Colon (tissue), 2 donors: ENCODE measurements around the gene USH1C.

Source experiments
- FAIRE-seq: peaks from 2 replicates; lab custom pipeline; 2012; peaks lifted over from hg19 to GRCh38; lab: Jason Lieb, UNC
- donor health status: control.
- donor health status: control.

The USH1C gene

GRCh38 chr11:17570034-17570433 lies 25.8 kb upstream of the USH1C start:
- FAIRE-seq = no peak

DNA sequence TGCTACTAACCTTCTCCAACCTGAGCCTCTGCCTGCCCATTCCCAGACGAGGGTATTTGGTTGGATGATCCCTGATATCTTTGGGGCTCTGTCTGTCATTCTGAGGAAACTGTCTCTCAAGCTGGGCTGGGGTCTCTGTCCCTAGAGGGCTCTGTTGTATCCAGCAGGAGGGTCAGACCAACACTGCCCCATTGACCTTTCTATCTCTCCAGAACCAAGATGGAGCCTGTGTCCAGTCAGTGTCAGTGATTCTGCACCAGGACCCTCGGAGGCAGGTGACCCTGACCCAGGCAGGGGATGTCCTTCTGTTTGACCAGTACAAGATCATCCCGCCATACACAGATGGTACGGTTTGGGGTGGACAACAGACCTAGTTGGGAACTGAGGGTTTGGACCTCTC lies 24.7 kb upstream of the USH1C start:
- FAIRE-seq = no peak

GRCh38 chr11:17564687-17565042 lies 20.4 kb upstream of the USH1C start:
- FAIRE-seq = no peak

GRCh38 chr11:17563961-17564686 lies 19.9 kb upstream of the USH1C start:
- no peak for FAIRE-seq

GRCh38 chr11:17563231-17563646 lies 19.0 kb upstream of the USH1C start:
- no peak for FAIRE-seq

DNA sequence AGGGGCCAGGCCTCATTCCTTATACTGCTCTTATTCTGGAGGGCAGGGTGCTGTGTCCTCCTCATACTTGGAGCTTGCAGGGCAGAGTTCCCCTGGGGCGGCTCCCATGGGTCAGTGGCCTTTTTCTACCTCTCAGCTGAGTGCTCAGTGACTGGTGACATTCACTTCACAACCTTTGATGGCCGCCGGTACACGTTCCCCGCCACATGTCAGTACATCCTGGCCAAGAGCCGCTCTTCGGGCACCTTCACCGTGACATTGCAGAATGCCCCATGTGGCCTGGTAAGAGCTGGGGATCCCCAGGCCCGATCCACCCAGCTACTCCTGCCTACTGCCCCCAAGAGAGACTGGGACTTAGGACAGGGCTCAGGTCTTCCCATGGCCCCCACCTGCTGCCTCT lies 17.3 kb upstream of the USH1C start:
- no peak for FAIRE-seq

DNA sequence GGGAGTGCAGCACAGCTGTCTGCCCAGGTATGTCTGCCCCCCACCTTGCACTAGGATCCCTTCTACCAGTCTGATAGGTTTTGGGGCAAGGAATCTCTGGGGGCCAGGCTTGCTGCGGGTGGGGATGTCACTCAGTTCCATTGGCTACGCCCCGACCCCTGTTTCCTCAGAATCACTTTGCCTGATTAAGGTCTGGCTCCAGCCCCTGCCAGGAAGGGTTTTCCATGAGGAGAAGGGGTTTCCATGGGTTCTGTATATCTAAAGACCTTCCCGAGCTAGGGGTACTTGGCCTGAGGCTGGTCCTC lies 16.8 kb upstream of the USH1C start:
- FAIRE-seq = no peak

DNA sequence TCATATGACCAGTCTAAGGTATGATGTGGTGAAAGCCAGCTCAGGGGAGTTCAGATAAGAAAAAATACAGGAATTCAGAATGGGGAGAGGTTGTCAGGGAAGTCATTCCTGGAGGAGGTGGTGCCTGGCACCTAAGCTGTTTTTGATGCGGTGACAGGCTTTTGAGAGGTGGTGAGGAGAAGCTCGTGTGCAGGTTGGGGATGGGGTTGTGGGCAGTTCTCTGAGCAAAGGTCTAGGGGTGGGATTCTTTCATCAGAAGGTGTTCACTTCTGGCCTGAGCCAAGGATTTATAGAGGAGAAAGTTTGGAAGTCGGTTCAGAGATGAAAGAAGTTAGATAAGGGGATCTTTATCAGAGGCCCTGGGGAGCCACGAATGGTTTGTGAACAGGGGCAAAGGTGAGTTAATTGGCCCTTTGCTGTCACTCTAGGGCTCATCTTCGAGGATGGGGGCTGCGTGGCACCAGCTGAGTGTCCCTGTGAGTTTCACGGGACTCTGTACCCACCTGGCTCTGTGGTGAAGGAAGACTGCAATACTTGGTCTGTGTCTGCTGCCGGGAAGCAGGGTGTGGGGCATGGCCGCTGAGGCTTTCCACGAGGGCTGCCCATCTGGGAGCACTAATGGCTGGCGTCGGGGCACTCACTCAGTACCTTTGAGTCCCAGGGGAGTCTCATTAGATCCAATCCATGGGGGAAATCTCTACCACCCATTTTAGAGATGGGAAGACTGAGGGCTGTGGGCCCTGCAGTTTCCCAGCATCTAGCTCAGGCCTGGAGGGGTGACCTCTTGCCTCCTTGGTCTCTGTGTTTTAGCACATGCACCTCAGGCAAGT lies 16.3 kb upstream of the USH1C start:
- FAIRE-seq = no peak

- FAIRE-seq = no peak
These were observed 15.3 kb upstream of the USH1C start for GRCh38 chr11:17559341-17560087.

- FAIRE-seq = no peak
These were observed 14.7 kb upstream of the USH1C start for GRCh38 chr11:17558916-17559315.

GRCh38 chr11:17558025-17558780 lies 14.0 kb upstream of the USH1C start:
- FAIRE-seq = no peak

DNA sequence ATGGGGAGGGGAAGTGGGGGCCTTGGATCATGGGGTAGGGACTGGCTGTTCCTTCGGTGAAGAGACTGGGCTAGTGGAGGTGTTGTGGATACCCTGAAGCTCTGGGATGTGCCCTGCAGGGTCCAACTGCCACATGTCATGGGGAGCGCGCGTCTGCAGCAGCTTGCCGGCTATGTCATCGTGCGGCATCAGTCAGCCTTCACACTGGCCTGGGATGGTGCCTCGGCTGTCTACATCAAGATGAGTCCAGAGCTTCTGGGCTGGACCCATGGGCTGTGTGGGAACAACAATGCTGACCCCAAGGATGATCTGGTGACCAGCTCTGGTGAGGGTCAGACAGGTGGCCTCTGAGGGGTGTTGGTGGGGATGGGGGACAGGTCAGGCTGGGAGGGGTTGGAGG lies 12.8 kb upstream of the USH1C start:
- no peak for FAIRE-seq

DNA sequence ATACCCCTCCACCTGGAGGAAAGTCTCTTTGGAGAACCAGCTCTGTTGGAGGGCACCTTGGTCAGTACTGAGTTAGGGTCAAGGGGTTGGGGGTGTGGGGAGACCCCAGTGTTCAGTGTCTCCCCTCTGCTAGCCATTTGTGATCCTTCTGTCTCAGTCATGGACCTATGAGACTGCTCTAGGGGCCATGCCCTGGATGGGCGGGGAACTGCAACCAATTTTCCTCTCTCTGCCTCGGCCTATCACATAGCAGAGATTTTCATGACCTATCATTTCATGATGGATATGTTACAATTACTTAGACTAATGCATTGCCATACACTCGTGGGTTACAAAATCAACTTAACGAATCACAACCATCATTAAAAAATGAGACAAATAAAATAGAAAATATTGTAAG lies 10.3 kb upstream of the USH1C start:
- no peak for FAIRE-seq

GRCh38 chr11:17553249-17553546 lies 9.0 kb upstream of the USH1C start:
- FAIRE-seq = no peak

DNA sequence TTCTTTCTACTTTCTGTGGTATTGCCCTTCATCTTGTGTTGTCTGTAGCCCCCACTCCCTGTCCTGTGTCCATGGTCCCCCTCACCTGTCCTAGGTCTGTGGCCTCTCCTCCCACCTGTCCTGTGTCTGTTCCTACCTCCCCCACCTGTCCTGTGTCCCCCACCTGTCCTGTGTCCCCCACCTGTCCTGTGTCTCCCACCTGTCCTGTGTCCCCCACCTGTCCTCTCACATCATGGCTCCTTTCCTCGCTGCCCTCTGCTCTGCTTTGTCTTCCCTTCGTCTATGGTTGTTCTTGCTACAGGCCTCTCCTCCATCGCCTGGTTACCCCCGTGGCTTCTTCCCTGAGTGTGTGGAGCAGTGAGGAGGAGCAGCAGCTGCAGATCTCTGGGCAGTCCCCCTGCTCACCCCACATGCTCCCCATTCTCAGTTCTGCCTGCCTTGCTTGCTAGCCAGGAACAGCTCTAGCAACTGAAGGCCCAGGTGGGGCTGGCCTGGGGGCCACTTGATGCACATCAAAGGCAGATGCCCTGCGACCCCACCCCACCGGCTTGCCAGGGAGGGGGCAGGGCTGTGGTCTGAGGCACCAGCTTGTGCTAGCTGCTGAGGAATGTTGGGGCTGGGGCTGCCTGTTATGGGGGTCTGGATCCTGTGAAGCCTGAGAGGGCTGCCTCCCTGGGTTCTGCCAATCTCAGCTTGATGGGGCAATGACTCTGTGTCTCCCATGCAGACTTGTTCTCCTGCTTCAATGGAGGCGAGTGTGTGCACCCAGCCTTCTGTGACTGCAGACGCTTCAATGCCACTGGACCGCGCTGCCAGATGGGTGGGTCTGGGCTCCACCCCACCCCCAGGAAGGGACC lies 8.4 kb upstream of the USH1C start:
- FAIRE-seq = no peak

GRCh38 chr11:17552041-17552355 lies 7.8 kb upstream of the USH1C start:
- no peak for FAIRE-seq

DNA sequence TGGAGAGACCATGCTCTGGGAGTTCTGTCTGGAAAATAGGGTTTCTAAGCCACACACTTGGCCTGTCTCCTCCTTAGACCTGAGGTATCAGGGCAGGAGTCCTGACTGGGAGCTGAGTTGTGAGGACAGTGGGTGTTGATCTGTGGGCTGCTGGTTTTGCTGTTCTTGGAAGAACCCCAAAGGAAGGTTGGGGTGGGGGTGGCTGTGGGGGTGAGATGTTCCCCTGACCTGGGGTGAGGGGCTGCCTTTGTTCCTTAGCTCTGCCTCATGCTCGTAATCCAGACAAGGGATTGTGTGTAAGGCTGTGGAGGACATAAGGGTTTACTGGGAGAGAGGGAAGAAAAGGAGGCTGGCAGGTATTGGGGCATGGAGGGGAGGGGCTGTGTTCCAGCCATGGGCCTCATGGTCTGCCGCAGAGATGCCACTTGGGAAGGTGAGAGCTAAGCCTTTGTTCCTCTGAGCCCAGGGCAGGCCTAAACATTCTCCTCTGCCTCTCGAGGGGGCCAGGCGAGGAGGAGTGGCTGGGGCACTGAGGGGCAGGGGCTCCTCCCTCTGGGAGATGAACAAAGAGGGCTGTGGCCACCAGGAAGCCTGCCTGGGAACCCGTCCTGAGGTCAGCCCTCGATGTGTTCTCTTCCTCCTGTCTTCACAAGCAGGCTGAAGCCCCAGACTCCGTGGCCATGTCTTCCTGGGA lies 7.3 kb upstream of the USH1C start:
- FAIRE-seq = no peak

DNA sequence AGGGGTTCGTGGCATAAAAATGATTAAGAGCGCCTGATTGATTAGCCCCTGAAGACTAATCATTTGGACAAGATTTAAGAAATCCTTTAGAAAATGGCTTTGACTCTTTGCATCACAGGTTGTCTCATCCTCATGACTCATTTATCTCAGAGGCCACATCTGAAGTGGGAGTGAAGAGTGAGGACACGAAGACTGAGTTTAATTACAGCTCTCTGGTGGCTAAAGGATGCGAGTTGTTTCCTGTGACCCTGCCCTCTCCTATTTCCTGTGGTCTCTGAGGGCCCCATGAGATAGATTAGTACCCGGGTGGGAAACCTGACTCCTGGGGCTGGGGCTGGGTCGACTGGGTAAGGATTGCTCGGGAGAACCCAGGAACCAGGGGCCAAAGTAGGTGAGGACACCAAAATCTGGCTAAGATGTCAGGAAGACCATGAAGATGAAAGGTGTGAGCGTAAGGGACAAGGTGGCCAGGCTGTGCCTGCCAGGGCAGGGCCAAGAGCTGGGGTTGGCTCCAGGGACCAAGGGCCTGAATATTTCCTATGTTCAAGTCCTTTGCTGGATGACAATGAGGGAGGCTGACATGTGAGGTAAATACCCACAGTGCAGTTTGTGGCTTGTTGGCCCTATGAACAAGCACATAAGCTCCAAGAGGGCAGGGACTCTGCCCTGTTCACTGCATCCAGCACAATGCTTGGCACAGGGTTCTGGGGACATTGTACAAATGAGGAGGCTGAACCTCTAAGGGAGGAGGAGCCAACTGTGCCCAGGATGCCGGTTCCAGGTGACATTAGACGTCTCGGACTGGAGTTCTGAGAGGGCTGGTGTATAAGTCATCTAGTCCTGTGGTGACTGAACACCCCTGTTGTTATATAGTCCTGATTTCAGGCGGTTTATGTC lies 6.5 kb upstream of the USH1C start:
- no peak for FAIRE-seq

DNA sequence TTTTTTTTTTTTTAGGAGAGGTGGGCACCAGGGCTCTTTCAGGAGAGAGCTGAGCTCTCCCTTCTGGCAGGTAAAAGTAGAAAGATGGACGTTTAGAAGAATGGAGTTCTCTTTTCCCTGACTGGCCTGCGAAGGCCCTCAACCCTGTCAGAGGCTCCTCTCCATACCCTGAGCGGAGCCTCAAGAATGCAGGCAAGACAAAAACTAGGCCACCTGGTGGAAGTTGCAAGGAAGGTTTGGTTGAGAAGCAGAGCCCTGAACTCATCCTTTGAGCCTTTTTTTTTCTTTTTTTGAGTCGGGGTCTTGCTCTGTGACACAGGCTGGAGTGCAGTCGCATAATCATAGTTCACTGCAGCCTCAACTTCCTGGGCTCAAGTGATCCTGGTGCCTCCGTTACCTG lies 4.2 kb upstream of the USH1C start:
- no peak for FAIRE-seq

- FAIRE-seq = no peak
These were observed 3.7 kb upstream of the USH1C start for GRCh38 chr11:17547932-17548331.
